Central memory CD8-positive, alpha-beta T cell (primary cell): ENCODE measurements around the gene MAN1A1.

ENCODE experiments used
- ATAC-seq: fragments of 150-1000 bp; cut with Tn5 transposase; replicated peaks from 2 replicates; pipeline ENCODE4 v1.10.0; 2022; ENCODE audit warnings: mild to moderate bottlenecking, moderate FRiP score, moderate number of reproducible peaks; ENCODE audit not compliant: poor library complexity, severe bottlenecking; ENCODE audit errors: extremely low read depth
- DNase-seq, 2 donors: peaks; one replicate each; pipeline ENCODE4 v3.0.0; 2021; ENCODE audit warnings: low spot score in 2 of 2
- H3K27ac Mint-ChIP-seq: one replicate; pipeline ENCODE4 v1.8.0; 2022; ENCODE audit warnings: low read depth, mild to moderate bottlenecking, moderate library complexity, mixed read lengths
- H3K27me3 Mint-ChIP-seq: one replicate; pipeline ENCODE4 v1.8.0; 2022; ENCODE audit warnings: mixed read lengths
- H3K36me3 Mint-ChIP-seq: one replicate; pipeline ENCODE4 v1.8.0; 2022; ENCODE audit warnings: mild to moderate bottlenecking, moderate library complexity, mixed read lengths; ENCODE audit not compliant: insufficient read depth
- H3K4me1 Mint-ChIP-seq: one replicate; pipeline ENCODE4 v1.8.0; 2022; ENCODE audit warnings: mixed read lengths
- H3K4me3 Mint-ChIP-seq: one replicate; pipeline ENCODE4 v1.8.0; 2022; ENCODE audit warnings: mild to moderate bottlenecking, moderate library complexity, mixed read lengths
- H3K9me3 Mint-ChIP-seq: one replicate; pipeline ENCODE4 v1.8.0; 2022; ENCODE audit warnings: mixed read lengths

Gene MAN1A1

GRCh38 chr6:119132261-119132981 is 217.1 kb downstream of the MAN1A1 start:
- H3K9me3 Mint-ChIP-seq, result no peaks in the 10 kb centered on the region
- no peak for DNase-seq
- H3K27me3 Mint-ChIP-seq, result no peaks in the 10 kb centered on the region
- H3K4me1 Mint-ChIP-seq, result no peaks in the 10 kb centered on the region
- no peaks in the 10 kb centered on the region for H3K36me3 Mint-ChIP-seq
- ATAC-seq, result no peak
- no peak overlapping the region for H3K4me3 Mint-ChIP-seq
- H3K27ac Mint-ChIP-seq, result no peak overlapping the region

- Mint-ChIP-seq H3K4me3 (no peak overlapping the region), H3K9me3 (no peaks in the 10 kb centered on the region), H3K4me1 (no peaks in the 10 kb centered on the region), H3K27ac (no peak overlapping the region), H3K36me3 (no peaks in the 10 kb centered on the region), H3K27me3 (no peaks in the 10 kb centered on the region)
- ATAC-seq (no peak), DNase-seq (no peak)
Observed at GRCh38 chr6:119129968-119130484, 219.5 kb downstream of the MAN1A1 start.

GRCh38 chr6:119129148-119129967 is 220.2 kb downstream of the MAN1A1 start:
- H3K27me3 Mint-ChIP-seq, result no peaks in the 10 kb centered on the region
- H3K36me3 Mint-ChIP-seq, result no peaks in the 10 kb centered on the region
- H3K9me3 Mint-ChIP-seq, result no peaks in the 10 kb centered on the region
- H3K4me3 Mint-ChIP-seq, result no peak overlapping the region
- peak; percentile 49 for ATAC-seq
- no peak overlapping the region for H3K27ac Mint-ChIP-seq
- no peaks in the 10 kb centered on the region for H3K4me1 Mint-ChIP-seq
- no peak for DNase-seq

GRCh38 chr6:119128252-119128912 is 221.2 kb downstream of the MAN1A1 start:
- no peaks in the 10 kb centered on the region for H3K27me3 Mint-ChIP-seq
- no peak for DNase-seq
- H3K27ac Mint-ChIP-seq, result no peak overlapping the region
- no peaks in the 10 kb centered on the region for H3K4me1 Mint-ChIP-seq
- no peak for ATAC-seq
- no peak overlapping the region for H3K4me3 Mint-ChIP-seq
- no peaks in the 10 kb centered on the region for H3K9me3 Mint-ChIP-seq
- H3K36me3 Mint-ChIP-seq, result no peaks in the 10 kb centered on the region

GRCh38 chr6:119127627-119128026 is 221.9 kb downstream of the MAN1A1 start:
- no peaks in the 10 kb centered on the region for H3K9me3 Mint-ChIP-seq
- ATAC-seq, result no peak
- DNase-seq, result no peak
- H3K4me1 Mint-ChIP-seq, result no peaks in the 10 kb centered on the region
- no peak overlapping the region for H3K27ac Mint-ChIP-seq
- H3K36me3 Mint-ChIP-seq, result no peaks in the 10 kb centered on the region
- H3K4me3 Mint-ChIP-seq, result no peak overlapping the region
- no peaks in the 10 kb centered on the region for H3K27me3 Mint-ChIP-seq
